GM18861 (cell line): ENCODE measurements around the gene MFSD2A.
"Not testable (repeated sequence)": the region's sequence is repeated elsewhere in the genome, so short reads cannot be mapped to it uniquely, and the experiment has no call there.

Experiments
- ATAC-seq: cut with Tn5 transposase; IDR thresholded peaks from one replicate; pipeline ENCODE4 v1.9.1; 2021; ENCODE audit not compliant: unreplicated experiment

The MFSD2A gene

GRCh38 chr1:39954870-39955546 is at the start of gene MFSD2A:
Gene MFSD2A (plus strand): TSS chr1:39955145. CDS start chr1:39955293, 148 bp downstream.
- ATAC-seq, result no peak

GRCh38 chr1:39905172-39905571 is 49.8 kb upstream of the MFSD2A start:
- no peak for ATAC-seq

- no peak for ATAC-seq
Measured at GRCh38 chr1:39907528-39908453, 47.2 kb upstream of the MFSD2A start.

GRCh38 chr1:39908534-39908933 is 46.4 kb upstream of the MFSD2A start:
- no peak for ATAC-seq

GRCh38 chr1:39910263-39910662 is 44.7 kb upstream of the MFSD2A start:
- no peak for ATAC-seq

GRCh38 chr1:39913136-39913535 is 41.8 kb upstream of the MFSD2A start:
- not testable (repeated sequence) for ATAC-seq

GRCh38 chr1:39915499-39916129 is 39.3 kb upstream of the MFSD2A start:
- no peak for ATAC-seq

GRCh38 chr1:39917825-39918224 is 37.1 kb upstream of the MFSD2A start:
- ATAC-seq, result no peak

GRCh38 chr1:39919545-39919944 is 35.4 kb upstream of the MFSD2A start:
- no peak for ATAC-seq

- no peak for ATAC-seq
Measured at GRCh38 chr1:39922251-39922688, 32.7 kb upstream of the MFSD2A start.

- no peak for ATAC-seq
Measured at GRCh38 chr1:39925721-39926342, 29.1 kb upstream of the MFSD2A start.

GRCh38 chr1:39926343-39926793 is 28.6 kb upstream of the MFSD2A start:
- no peak for ATAC-seq

- ATAC-seq, result no peak
Measured at GRCh38 chr1:39926820-39927219, 28.1 kb upstream of the MFSD2A start.

GRCh38 chr1:39927538-39927937 is 27.4 kb upstream of the MFSD2A start:
- ATAC-seq, result no peak

GRCh38 chr1:39928809-39929587 is 25.9 kb upstream of the MFSD2A start:
- ATAC-seq, result no peak

GRCh38 chr1:39933956-39934941 is 20.7 kb upstream of the MFSD2A start:
- ATAC-seq, result no peak

- no peak for ATAC-seq
Measured at GRCh38 chr1:39936724-39937491, 18.0 kb upstream of the MFSD2A start.

GRCh38 chr1:39938856-39939255 is 16.1 kb upstream of the MFSD2A start:
- no peak for ATAC-seq
